ENCODE measurements around the gene ANKRD66. TPM values are rescaled to one million over a fixed set of nuclear protein-coding genes. Genes with fewer than 3 reads are reported as not detected.

ANKRD66 gene
- polyA plus RNA-seq, 1 donor (not counting 4 experiments of a cell fraction or from before 2014, with no cell fraction given): not detected

DNA sequence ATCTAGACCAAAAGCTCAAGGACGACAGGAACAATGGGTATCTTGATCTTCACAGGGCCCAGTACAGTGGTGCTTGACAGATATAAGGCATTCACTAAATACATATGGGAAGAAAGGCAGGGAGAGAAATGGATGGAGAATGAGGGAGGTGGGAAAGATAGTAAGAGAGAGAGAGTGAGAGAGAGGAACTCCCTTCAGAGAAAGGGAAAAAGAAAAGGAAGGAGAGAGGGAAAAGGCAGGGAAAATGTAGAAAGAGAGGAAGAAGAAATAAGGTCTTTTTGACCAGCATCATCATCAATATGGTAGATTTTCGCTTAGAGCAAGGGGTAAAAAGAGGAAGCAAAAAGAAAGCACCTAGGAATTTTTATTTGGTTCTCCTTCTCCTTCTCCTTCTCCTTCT lies 760 bp upstream of the ANKRD66 start:
- Histone ChIP-seq H3K27ac (ENCODE audit: control insufficient read depth, insufficient read depth, low read length) (no peak overlapping the region), H3K27me3 (ENCODE audit: control insufficient read depth, extremely low read depth, insufficient read depth, low read length) (no peaks in the 10 kb centered on the region), H3K79me2 (ENCODE audit: control insufficient read depth, insufficient read depth, low read length) (no peaks in the 10 kb centered on the region), H3K9me1 (ENCODE audit: control insufficient read depth, extremely low read depth, insufficient read depth, low read length) (no peaks in the 10 kb centered on the region), H4K20me1 (ENCODE audit: control insufficient read depth, extremely low read depth, insufficient read depth, low read length) (no peaks in the 10 kb centered on the region), H3K9me3 (ENCODE audit: control insufficient read depth, low read depth, low read length) (no peaks in the 10 kb centered on the region), H3K4me1 (ENCODE audit: control insufficient read depth, extremely low read depth, insufficient read depth, low read length) (no peaks in the 10 kb centered on the region), H2AFZ (ENCODE audit: control insufficient read depth, low read length) (no peak overlapping the region), H3K9ac (ENCODE audit: control insufficient read depth, extremely low read depth, insufficient read depth, low read length) (no peak overlapping the region), H3K4me3 (ENCODE audit: control insufficient read depth in 2 of 3, extremely low read depth in 1 of 3, insufficient read depth in 2 of 3, low read depth in 1 of 3, low read length in 3 of 3) (no peak overlapping the region), H3K36me3 (ENCODE audit: control insufficient read depth in 2 of 2, extremely low read depth in 1 of 2, insufficient read depth in 2 of 2, low read length in 2 of 2) (no peaks in the 10 kb centered on the region), H3K4me2 (ENCODE audit: control insufficient read depth, extremely low read depth, insufficient read depth, low read depth, low read length) (no peak overlapping the region)
- TF ChIP-seq CTCF (optimal IDR thresholded peaks at IDR 0.05 in 1 of 3, IDR thresholded peaks at IDR 0.05 in 1 of 3, conservative IDR thresholded peaks at IDR 0.05 in 1 of 3; ENCODE audit: extremely low read depth in 1 of 3, insufficient read depth in 2 of 3, low read length in 3 of 3): no peak
- dilution Hi-C loops (cut with MboI; ENCODE audit: extremely low pct_ligation_motif_present, low sequenced_read_pairs): no loop called here
- FAIRE-seq: no peak
- no peak for DNase-seq (ENCODE audit: low read depth, low spot score)

DNA sequence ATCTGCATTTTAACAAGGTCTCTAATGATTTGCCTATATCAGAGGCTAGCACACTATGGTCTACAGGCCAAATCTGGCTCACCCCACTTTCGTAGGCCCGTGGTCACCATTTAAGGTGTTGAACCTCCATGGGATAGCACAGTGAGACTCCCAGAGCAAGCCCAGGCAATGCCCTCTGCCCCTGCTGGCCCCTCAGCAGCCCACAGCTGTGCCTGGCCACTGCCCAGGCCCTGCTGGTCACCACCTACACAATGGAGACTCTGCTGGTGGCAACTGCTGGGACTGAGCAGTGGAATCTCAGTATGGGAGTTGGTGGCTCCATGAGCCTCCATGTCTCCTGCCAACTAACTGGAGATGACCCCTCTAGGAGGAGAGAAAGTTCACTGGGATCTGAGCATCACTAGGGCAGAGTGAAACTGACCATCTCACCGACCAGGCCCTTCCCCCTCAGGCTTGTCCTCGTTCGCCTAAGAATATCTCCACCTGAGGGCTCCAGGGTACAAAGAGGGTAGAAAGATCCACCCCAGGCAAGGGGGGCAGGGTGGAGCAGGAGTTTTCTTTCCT lies 2.3 kb downstream of the ANKRD66 start:
- FAIRE-seq: no peak

More for the DNA sequence above, 2.3 kb downstream of the ANKRD66 start:
- Histone ChIP-seq H3K9me3 (ENCODE audit: control insufficient read depth, low read depth, low read length) (no peaks in the 10 kb centered on the region), H3K4me3 (ENCODE audit: control insufficient read depth in 2 of 3, extremely low read depth in 1 of 3, insufficient read depth in 2 of 3, low read depth in 1 of 3, low read length in 3 of 3) (no peak overlapping the region), H4K20me1 (ENCODE audit: control insufficient read depth, extremely low read depth, insufficient read depth, low read length) (no peaks in the 10 kb centered on the region), H3K9me1 (ENCODE audit: control insufficient read depth, extremely low read depth, insufficient read depth, low read length) (no peaks in the 10 kb centered on the region), H2AFZ (ENCODE audit: control insufficient read depth, low read length) (no peak overlapping the region), H3K79me2 (ENCODE audit: control insufficient read depth, insufficient read depth, low read length) (no peaks in the 10 kb centered on the region), H3K27ac (ENCODE audit: control insufficient read depth, insufficient read depth, low read length) (no peak overlapping the region), H3K9ac (ENCODE audit: control insufficient read depth, extremely low read depth, insufficient read depth, low read length) (no peak overlapping the region), H3K4me1 (ENCODE audit: control insufficient read depth, extremely low read depth, insufficient read depth, low read length) (no peaks in the 10 kb centered on the region), H3K4me2 (ENCODE audit: control insufficient read depth, extremely low read depth, insufficient read depth, low read depth, low read length) (no peak overlapping the region), H3K27me3 (ENCODE audit: control insufficient read depth, extremely low read depth, insufficient read depth, low read length) (no peaks in the 10 kb centered on the region), H3K36me3 (ENCODE audit: control insufficient read depth in 2 of 2, extremely low read depth in 1 of 2, insufficient read depth in 2 of 2, low read length in 2 of 2) (no peaks in the 10 kb centered on the region)
- no peak for DNase-seq (ENCODE audit: low read depth, low spot score)
- dilution Hi-C loops (cut with MboI; ENCODE audit: extremely low pct_ligation_motif_present, low sequenced_read_pairs): no loop called here
- TF ChIP-seq CTCF (optimal IDR thresholded peaks at IDR 0.05 in 1 of 3, IDR thresholded peaks at IDR 0.05 in 1 of 3, conservative IDR thresholded peaks at IDR 0.05 in 1 of 3; ENCODE audit: extremely low read depth in 1 of 3, insufficient read depth in 2 of 3, low read length in 3 of 3): no peak
- TF ChIP-seq EZH2 (IDR thresholded peaks at IDR 0.05; ENCODE audit: low read length): no peak

All from keratinocyte (primary cell).